Right lobe of liver (tissue), 6 donors: Measurements from ENCODE around the gene NEK8. TPM values are rescaled to one million over a fixed set of nuclear protein-coding genes. Genes with fewer than 3 reads are reported as not detected.

Experiments used
- ATAC-seq, 4 donors: fragments of 200-7000 bp; cut with Tn5 transposase; one replicate each; pipeline ENCODE4 v1.9.1; 2020; ENCODE audit warnings: mild to moderate bottlenecking in 4 of 4, moderate library complexity in 4 of 4
- DNase-seq, 3 donors: peaks; one replicate each; pipeline ENCODE4 v3.0.0-alpha.2; 2020
- H3K27ac ChIP-seq, 3 donors: fragments of 200-600 bp; one replicate each; pipeline ENCODE4 v1.8.0; 2022
- H3K27me3 ChIP-seq, 2 donors: fragments of 200-600 bp; one replicate each; pipeline ENCODE4 v1.8.0; 2022
- H3K36me3 ChIP-seq, 4 donors: fragments of 200-600 bp; sonication (generic) in 1 of 4; one replicate each; pipeline versions ENCODE4 v1.5.1 to v1.8.0; 2017 to 2022; ENCODE audit warnings: control low read depth in 1 of 4
- H3K4me1 ChIP-seq, 4 donors: fragments of 200-600 bp; sonication (generic) in 1 of 4; one replicate each; pipeline versions ENCODE4 v1.5.1 to v1.8.0; 2017 to 2022; ENCODE audit warnings: control low read depth in 1 of 4
- H3K4me3 ChIP-seq, 3 donors: fragments of 200-600 bp; one replicate each; pipeline ENCODE4 v1.8.0; 2022
- H3K9me3 ChIP-seq, 4 donors: fragments of 200-600 bp; sonication (generic) in 1 of 4; one replicate each; pipeline versions ENCODE4 v1.5.1 to v1.8.0; 2017 to 2022; ENCODE audit warnings: control low read depth in 1 of 4
- POLR2A ChIP-seq: fragments of 450-650 bp; IDR thresholded peaks from one replicate; pipeline ENCODE4 v1.6.1; 2017; ENCODE audit warnings: antibody characterized with exemption, mild to moderate bottlenecking
- WGBS: methylation state at CpG from one replicate; pipeline ENCODE4 v1.1.6; 2018; ENCODE audit warnings: low coverage, low lambda C conversion rate; ENCODE audit not compliant: insufficient coverage; ENCODE audit errors: missing lambda C conversion rate; 5-methylcytosine and 5-hydroxymethylcytosine counted together
- intact Hi-C, 2 donors: fragments of 100-400 bp; cut with DNase I; formaldehyde crosslinking; loops; one replicate each; pipeline versions ENCODE4 v1.11.2 to v1.14.1; 2022
- long read RNA-seq: library from polyadenylated mRNA; unstranded; transcript quantifications from one replicate; pipeline ENCODE4 v2.0.0, GENCODE V29; 2019
- total RNA-seq, 6 experiments: library from RNA; depleted of rRNA in 2 of 6; stranded (reverse); fragments of >200 nt in 2 of 6; fragmentation: NEBNext Ultra II Directional in 3 of 6; extraction: Animal tissue kit (Norgen Biotek cat#: 25700) in 3 of 6; gene quantifications; one replicate each; pipeline versions ENCODE4 v1.1.0 to v1.2.4, GENCODE V29; 2016 to 2023
- TF ChIP-seq, protein P1 (sequence below), 4 donors: fragments of 200-600 bp in 3 of 4; fragments of 450-650 bp in 1 of 4; IDR thresholded peaks; one replicate each; pipeline versions ENCODE4 v1.5.1 to v1.8.0; 2016 to 2022; ENCODE audit warnings: antibody characterized with exemption in 4 of 4, mild to moderate bottlenecking in 2 of 4
- donor health status: DM: no; HTN: yes; CAD: no.
- donor health status: DM: no; HTN: no; CAD: no.
- donor health status: DM: no; HTN: no; CAD: no.
- donor health status: DM: no; HTN: yes; CAD: no.
- donor health status: DM: no; HTN: yes; CAD: no.

NEK8 gene
- 1 to 10 TPM; 1.6 to 5.4 (median 3.2) TPM for total RNA-seq
- long read RNA-seq, result 0 reads

DNA sequence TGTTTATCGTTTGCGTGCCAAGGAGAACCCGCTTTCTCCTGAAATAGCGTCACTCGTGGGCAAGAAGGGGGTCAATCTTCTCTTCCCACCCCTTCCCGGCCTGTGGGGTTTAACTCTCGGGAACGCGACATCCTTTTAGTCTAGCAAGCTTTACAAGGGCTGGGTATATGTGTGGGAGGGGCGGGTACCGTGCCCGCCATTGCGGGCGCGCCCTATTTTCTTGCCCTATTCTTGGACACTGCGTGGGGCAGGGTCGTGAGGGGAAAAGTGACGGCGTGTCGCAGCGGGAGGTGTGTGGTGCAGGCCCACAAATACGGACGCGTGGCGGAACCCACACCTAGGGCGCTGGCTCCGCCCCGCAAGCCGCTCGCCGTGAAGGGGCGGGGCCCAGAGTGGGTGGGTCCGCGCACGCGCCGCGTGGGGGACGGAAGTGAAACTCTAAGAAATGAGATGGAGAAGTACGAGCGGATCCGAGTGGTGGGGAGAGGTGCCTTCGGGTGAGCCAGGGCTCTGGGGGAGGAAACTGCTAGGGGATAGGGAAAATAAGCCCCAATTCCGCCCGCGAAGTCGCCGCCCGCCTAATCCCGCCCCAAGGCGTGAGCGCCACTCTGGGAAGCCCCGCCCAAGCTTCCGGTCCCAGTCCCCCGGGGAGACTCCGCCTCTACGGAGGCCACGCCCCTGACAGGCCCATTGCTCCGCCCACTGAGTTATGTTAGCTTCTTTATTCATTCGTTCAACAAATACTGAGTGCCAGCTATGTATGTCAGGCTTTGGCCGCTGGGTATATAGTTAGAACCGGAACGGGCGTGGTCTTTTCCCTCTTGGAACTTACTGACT lies at the start of gene NEK8:
Gene NEK8, plus strand, starts transcription at position 425 of the 837 bp plus-strand sequence. Its CDS starts 26 bp downstream, at position 451.
- TF ChIP-seq, protein P1, sequence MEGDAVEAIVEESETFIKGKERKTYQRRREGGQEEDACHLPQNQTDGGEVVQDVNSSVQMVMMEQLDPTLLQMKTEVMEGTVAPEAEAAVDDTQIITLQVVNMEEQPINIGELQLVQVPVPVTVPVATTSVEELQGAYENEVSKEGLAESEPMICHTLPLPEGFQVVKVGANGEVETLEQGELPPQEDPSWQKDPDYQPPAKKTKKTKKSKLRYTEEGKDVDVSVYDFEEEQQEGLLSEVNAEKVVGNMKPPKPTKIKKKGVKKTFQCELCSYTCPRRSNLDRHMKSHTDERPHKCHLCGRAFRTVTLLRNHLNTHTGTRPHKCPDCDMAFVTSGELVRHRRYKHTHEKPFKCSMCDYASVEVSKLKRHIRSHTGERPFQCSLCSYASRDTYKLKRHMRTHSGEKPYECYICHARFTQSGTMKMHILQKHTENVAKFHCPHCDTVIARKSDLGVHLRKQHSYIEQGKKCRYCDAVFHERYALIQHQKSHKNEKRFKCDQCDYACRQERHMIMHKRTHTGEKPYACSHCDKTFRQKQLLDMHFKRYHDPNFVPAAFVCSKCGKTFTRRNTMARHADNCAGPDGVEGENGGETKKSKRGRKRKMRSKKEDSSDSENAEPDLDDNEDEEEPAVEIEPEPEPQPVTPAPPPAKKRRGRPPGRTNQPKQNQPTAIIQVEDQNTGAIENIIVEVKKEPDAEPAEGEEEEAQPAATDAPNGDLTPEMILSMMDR (IDR thresholded peaks at IDR 0.05), result no peak
- TF ChIP-seq POLR2A, result peak; percentile 60
- H3K27me3 ChIP-seq, result no peaks in the 10 kb centered on the region
- 0% methylated on average over 59 of the region's 64 CpGs for WGBS
- DNase-seq, result peak; percentile 96 to 97 (median 97)
- peaks cover 0 to 10% (median 7%) of the 10 kb centered on the region in 4 donors for H3K36me3 ChIP-seq
- H3K4me1 ChIP-seq, result peaks cover 0 to 9% (median 4%) of the 10 kb centered on the region in 4 donors
- peak within 1 kb of the TSS; percentile 86 to 90 (median 88) for H3K27ac ChIP-seq
- peak; percentile 71 to 81 (median 76) for ATAC-seq
- no peaks in the 10 kb centered on the region for H3K9me3 ChIP-seq
- peak within 1 kb of the TSS; percentile 70 to 78 (median 74) for H3K4me3 ChIP-seq
- intact Hi-C loops, result no loop called here

DNA sequence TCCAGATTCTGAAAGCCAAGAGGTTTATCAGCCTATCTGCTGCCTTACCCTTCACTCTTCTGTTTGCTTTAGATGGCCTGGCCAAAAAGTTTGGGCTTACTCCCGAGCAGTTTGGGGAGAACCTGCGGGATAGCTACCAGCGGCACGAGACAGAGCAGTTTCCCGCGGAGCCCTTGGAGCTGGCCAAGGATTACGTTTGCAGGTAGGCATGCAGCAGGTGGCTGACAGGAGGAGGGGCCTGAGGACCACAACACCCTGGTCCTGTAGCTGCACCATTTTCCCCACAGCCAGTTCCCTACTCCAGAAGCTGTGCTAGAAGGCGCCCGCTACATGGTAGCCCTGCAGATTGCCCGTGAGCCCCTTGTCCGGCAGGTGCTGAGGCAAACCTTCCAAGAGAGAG lies 45.9 kb upstream of the NEK8 start:
- Histone ChIP-seq H3K27me3 (no peaks in the 10 kb centered on the region), H3K4me3 (no peak overlapping the region), H3K4me1 (no peaks in the 10 kb centered on the region), H3K27ac (no peak overlapping the region), H3K9me3 (no peaks in the 10 kb centered on the region), H3K36me3 (peaks cover 23 to 95% (median 64%) of the 10 kb centered on the region in 4 donors)
- ATAC-seq (no peak), DNase-seq (no peak)
- WGBS, result 93% methylated on average over 5 of the region's 11 CpGs
- intact Hi-C loops, result no loop called here
- TF ChIP-seq, protein P1 (IDR thresholded peaks at IDR 0.05), result no peak
- no peak for TF ChIP-seq POLR2A

DNA sequence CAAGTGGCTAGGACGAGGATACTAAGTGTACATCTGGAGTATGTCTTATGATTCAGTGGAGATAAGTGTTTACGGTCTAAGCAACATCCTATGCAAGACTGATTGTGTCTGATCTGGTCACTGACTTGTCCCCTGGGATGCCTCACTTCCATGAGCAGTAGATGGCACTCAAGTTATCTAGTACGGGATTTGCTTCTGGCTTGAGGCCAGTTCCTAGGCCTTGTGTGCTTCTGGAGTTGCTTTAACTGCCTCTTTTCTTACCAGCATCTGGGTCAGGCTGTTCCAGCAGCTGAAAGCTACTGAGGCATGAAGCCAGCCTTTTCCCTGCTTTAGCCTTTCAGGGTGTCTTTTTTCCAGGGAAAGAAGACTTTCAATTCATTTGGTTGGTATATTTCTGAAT lies 43.6 kb upstream of the NEK8 start:
- Histone ChIP-seq H3K27ac (no peak overlapping the region), H3K27me3 (no peaks in the 10 kb centered on the region), H3K36me3 (peaks cover 20 to 100% (median 68%) of the 10 kb centered on the region in 4 donors), H3K4me1 (no peaks in the 10 kb centered on the region), H3K9me3 (no peaks in the 10 kb centered on the region), H3K4me3 (no peak overlapping the region)
- intact Hi-C loops, result no loop called here
- TF ChIP-seq, protein P1 (IDR thresholded peaks at IDR 0.05), result peak in 3 of 4 donors; percentile 19 to 54 (median 39)
- TF ChIP-seq POLR2A, result no peak
- WGBS, result 53% methylated on average over 2 of the region's 3 CpGs
- ATAC-seq (peak; percentile 63 to 74 (median 67)), DNase-seq (no peak)

DNA sequence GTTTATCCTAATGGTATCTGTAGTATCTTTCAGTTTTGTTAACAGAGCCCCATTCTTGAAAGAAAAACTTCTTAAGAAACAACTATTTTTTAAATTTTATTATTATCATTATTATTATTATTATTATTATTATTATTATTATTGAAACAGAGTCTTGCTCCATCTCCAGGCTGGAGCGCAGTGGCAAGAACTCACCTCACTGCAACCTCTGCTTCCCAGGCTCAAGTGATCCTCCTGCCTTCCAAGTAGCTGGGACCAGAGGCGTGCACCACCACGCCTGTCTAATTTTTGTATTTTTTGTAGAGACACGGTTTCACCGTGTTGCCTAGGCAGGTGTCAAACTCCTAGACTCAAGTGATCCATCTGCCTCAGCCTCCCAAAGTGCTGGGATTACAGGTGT lies 43.2 kb upstream of the NEK8 start:
- DNase-seq (no peak), ATAC-seq (no peak)
- H3K27ac ChIP-seq, result no peak overlapping the region
- H3K4me1 ChIP-seq, result no peaks in the 10 kb centered on the region
- no peak for TF ChIP-seq POLR2A
- TF ChIP-seq, protein P1 (IDR thresholded peaks at IDR 0.05), result no peak
- intact Hi-C loops, result no loop called here
- no peaks in the 10 kb centered on the region for H3K9me3 ChIP-seq
- 82% methylated on average over 5 of the region's 5 CpGs for WGBS
- no peak overlapping the region for H3K4me3 ChIP-seq
- H3K36me3 ChIP-seq, result peaks cover 20 to 100% (median 68%) of the 10 kb centered on the region in 4 donors
- no peaks in the 10 kb centered on the region for H3K27me3 ChIP-seq
